ENCODE data around the gene BID. TPM values are rescaled to one million over a fixed set of nuclear protein-coding genes. Genes with fewer than 3 reads are reported as not detected.

BID gene
- total RNA-seq, 1 experiment from 2014 or later: 44.4 TPM

GRCh38 chr22:17792854-17793434 lies 18.7 kb upstream of the BID start:
- no peaks in the 10 kb centered on the region for H4K20me1 ChIP-seq (ENCODE audit: insufficient read depth)
- H3K36me3 ChIP-seq (ENCODE audit: low read depth): no peaks in the 10 kb centered on the region
- no peak overlapping the region for H2AFZ ChIP-seq
- H3K4me1 ChIP-seq (replicated peaks; ENCODE audit: insufficient read depth): no peaks in the 10 kb centered on the region
- BruUV-seq (replicated peaks): no TSS peak
- ChIA-PET POLR2A (ENCODE audit: unreplicated experiment) (no interaction called here), CTCF (no interaction called here)
- no peak overlapping the region for H3K4me3 ChIP-seq
- no peaks in the 10 kb centered on the region for H3K9me2 ChIP-seq (ENCODE audit: insufficient read depth)
- no peaks in the 10 kb centered on the region for H3K27me3 ChIP-seq (ENCODE audit: insufficient read depth, low read depth)
- DNase-seq: no peak
- H3K9me3 ChIP-seq (ENCODE audit: insufficient read depth, low read depth): no peaks in the 10 kb centered on the region
- H3K27ac ChIP-seq: no peak overlapping the region
- no peaks in the 10 kb centered on the region for H3K79me2 ChIP-seq (ENCODE audit: low read depth)
- no peak overlapping the region for H3K4me2 ChIP-seq
- H3F3A ChIP-seq (ENCODE audit: insufficient read depth, low read depth): no peaks in the 10 kb centered on the region
- intact Hi-C loops (cut with micrococcal nuclease; ENCODE audit: unreplicated experiment): loop anchor here (2.0 kb wide), 1 partner anchor 234 kb away; no protein-coding TSS in a partner anchor
- TF ChIP-seq, protein P1, sequence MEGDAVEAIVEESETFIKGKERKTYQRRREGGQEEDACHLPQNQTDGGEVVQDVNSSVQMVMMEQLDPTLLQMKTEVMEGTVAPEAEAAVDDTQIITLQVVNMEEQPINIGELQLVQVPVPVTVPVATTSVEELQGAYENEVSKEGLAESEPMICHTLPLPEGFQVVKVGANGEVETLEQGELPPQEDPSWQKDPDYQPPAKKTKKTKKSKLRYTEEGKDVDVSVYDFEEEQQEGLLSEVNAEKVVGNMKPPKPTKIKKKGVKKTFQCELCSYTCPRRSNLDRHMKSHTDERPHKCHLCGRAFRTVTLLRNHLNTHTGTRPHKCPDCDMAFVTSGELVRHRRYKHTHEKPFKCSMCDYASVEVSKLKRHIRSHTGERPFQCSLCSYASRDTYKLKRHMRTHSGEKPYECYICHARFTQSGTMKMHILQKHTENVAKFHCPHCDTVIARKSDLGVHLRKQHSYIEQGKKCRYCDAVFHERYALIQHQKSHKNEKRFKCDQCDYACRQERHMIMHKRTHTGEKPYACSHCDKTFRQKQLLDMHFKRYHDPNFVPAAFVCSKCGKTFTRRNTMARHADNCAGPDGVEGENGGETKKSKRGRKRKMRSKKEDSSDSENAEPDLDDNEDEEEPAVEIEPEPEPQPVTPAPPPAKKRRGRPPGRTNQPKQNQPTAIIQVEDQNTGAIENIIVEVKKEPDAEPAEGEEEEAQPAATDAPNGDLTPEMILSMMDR (conservative IDR thresholded peaks at IDR 0.05): no peak

- ChIA-PET POLR2A (ENCODE audit: unreplicated experiment) (no interaction called here), CTCF (no interaction called here)
- TF ChIP-seq EZH2 (IDR thresholded peaks at IDR 0.05; ENCODE audit: low read depth): no peak
- TF ChIP-seq, protein P1 (conservative IDR thresholded peaks at IDR 0.05): no peak
- no peaks in the 10 kb centered on the region for H4K20me1 ChIP-seq (ENCODE audit: insufficient read depth)
- H3K4me1 ChIP-seq (replicated peaks; ENCODE audit: insufficient read depth): no peaks in the 10 kb centered on the region
- no peak overlapping the region for H3K4me3 ChIP-seq
- no peaks in the 10 kb centered on the region for H3K27me3 ChIP-seq (ENCODE audit: insufficient read depth, low read depth)
- H3K9me2 ChIP-seq (ENCODE audit: insufficient read depth): no peaks in the 10 kb centered on the region
- H3K27ac ChIP-seq: no peak overlapping the region
- H3K36me3 ChIP-seq (ENCODE audit: low read depth): no peaks in the 10 kb centered on the region
- H2AFZ ChIP-seq: no peak overlapping the region
- no peak overlapping the region for H3K4me2 ChIP-seq
- intact Hi-C loops (cut with micrococcal nuclease; ENCODE audit: unreplicated experiment): loop anchor here (2.0 kb wide), 1 partner anchor 233 kb away; no protein-coding TSS in a partner anchor
- no peak for DNase-seq
- no peaks in the 10 kb centered on the region for H3K9me3 ChIP-seq (ENCODE audit: insufficient read depth, low read depth)
- H3K79me2 ChIP-seq (ENCODE audit: low read depth): no peaks in the 10 kb centered on the region
- no TSS peak for BruUV-seq (replicated peaks)
- no peaks in the 10 kb centered on the region for H3F3A ChIP-seq (ENCODE audit: insufficient read depth, low read depth)
Observed at GRCh38 chr22:17792299-17792698, 18.0 kb upstream of the BID start.

GRCh38 chr22:17791196-17791595 lies 16.9 kb upstream of the BID start:
- TF ChIP-seq, protein P1 (conservative IDR thresholded peaks at IDR 0.05): no peak
- TF ChIP-seq EZH2 (IDR thresholded peaks at IDR 0.05; ENCODE audit: low read depth): no peak
- Histone ChIP-seq H3K9me2 (ENCODE audit: insufficient read depth) (no peaks in the 10 kb centered on the region), H3K9me3 (ENCODE audit: insufficient read depth, low read depth) (no peaks in the 10 kb centered on the region), H3K4me1 (replicated peaks; ENCODE audit: insufficient read depth) (no peaks in the 10 kb centered on the region), H3K27ac (no peak overlapping the region), H2AFZ (no peak overlapping the region), H3K4me2 (no peak overlapping the region), H3K27me3 (ENCODE audit: insufficient read depth, low read depth) (no peaks in the 10 kb centered on the region), H3K4me3 (no peak overlapping the region), H3F3A (ENCODE audit: insufficient read depth, low read depth) (no peaks in the 10 kb centered on the region), H3K79me2 (ENCODE audit: low read depth) (no peaks in the 10 kb centered on the region), H3K36me3 (ENCODE audit: low read depth) (no peaks in the 10 kb centered on the region), H4K20me1 (ENCODE audit: insufficient read depth) (no peaks in the 10 kb centered on the region)
- CTCF ChIA-PET: no interaction called here
- POLR2A ChIA-PET (ENCODE audit: unreplicated experiment): no interaction called here
- intact Hi-C loops (cut with micrococcal nuclease; ENCODE audit: unreplicated experiment): no loop called here
- no peak for DNase-seq
- no TSS peak for BruUV-seq (replicated peaks)

Measured in PC-9 (cell line).